Right atrium auricular region (tissue), 2 donors: ENCODE data around the gene PLCL2. TPM values are rescaled to one million over a fixed set of nuclear protein-coding genes. Genes with fewer than 3 reads are reported as not detected.

Experiments used
- DNase-seq: peaks from one replicate; pipeline ENCODE4 v3.0.0-alpha.2; 2019; ENCODE audit warnings: low spot score
- H3K27ac ChIP-seq, 2 donors: fragments of 200-600 bp; sonication (generic); 1 replicate in 1 of 2; 2 replicates in 1 of 2; pipeline ENCODE4 v1.5.1; 2016 to 2019
- H3K27me3 ChIP-seq, 2 donors: fragments of 200-600 bp; sonication (generic); one replicate each; pipeline versions ENCODE4 v1.5.1 to v1.6.0; 2017 to 2019
- H3K36me3 ChIP-seq: fragments of 200-600 bp; sonication (generic); one replicate; pipeline ENCODE4 v1.5.1; 2016
- H3K4me1 ChIP-seq, 2 donors: fragments of 200-600 bp; sonication (generic); one replicate each; pipeline versions ENCODE4 v1.5.1 to v1.6.0; 2017 to 2019
- H3K4me3 ChIP-seq, 2 donors: fragments of 200-600 bp; sonication (generic); 1 replicate in 1 of 2; 2 replicates in 1 of 2; pipeline ENCODE4 v1.5.1; 2017 to 2019; ENCODE audit warnings: mild to moderate bottlenecking in 1 of 2, moderate library complexity in 1 of 2
- H3K9me3 ChIP-seq, 2 donors: fragments of 200-600 bp; sonication (generic); one replicate each; pipeline ENCODE4 v1.5.1; 2019
- CTCF ChIP-seq, 2 donors: fragments of 200-600 bp; sonication (generic); IDR thresholded peaks; one replicate each; pipeline ENCODE4 v1.5.1; 2019; ENCODE audit warnings: antibody characterized with exemption in 2 of 2
- total RNA-seq, 2 donors: library from RNA; depleted of rRNA; stranded (reverse); fragments of >200 nt; gene quantifications; one replicate each; pipeline ENCODE4 v1.1.0, GENCODE V29; 2016

PLCL2 gene
- total RNA-seq, result 10 to 100 TPM; 32.4 to 35.2 TPM

GRCh38 chr3:16884748-16885592 lies at the start of gene PLCL2:
Gene PLCL2 (plus strand): TSS chr3:16884955. CDS start chr3:16885040, 85 bp downstream.
- H3K4me1 ChIP-seq, result peaks cover 0 to 47% of the 10 kb centered on the region in 2 donors
- peak within 1 kb of the TSS; percentile 96 to 97 for H3K27ac ChIP-seq
- peak within 1 kb of the TSS; percentile 91 to 92 for H3K4me3 ChIP-seq
- H3K27me3 ChIP-seq, result no peaks in the 10 kb centered on the region
- no peak for TF ChIP-seq CTCF (IDR thresholded peaks at IDR 0.05)
- H3K9me3 ChIP-seq, result no peaks in the 10 kb centered on the region
- no peak for DNase-seq
- H3K36me3 ChIP-seq, result no peaks in the 10 kb centered on the region

DNA sequence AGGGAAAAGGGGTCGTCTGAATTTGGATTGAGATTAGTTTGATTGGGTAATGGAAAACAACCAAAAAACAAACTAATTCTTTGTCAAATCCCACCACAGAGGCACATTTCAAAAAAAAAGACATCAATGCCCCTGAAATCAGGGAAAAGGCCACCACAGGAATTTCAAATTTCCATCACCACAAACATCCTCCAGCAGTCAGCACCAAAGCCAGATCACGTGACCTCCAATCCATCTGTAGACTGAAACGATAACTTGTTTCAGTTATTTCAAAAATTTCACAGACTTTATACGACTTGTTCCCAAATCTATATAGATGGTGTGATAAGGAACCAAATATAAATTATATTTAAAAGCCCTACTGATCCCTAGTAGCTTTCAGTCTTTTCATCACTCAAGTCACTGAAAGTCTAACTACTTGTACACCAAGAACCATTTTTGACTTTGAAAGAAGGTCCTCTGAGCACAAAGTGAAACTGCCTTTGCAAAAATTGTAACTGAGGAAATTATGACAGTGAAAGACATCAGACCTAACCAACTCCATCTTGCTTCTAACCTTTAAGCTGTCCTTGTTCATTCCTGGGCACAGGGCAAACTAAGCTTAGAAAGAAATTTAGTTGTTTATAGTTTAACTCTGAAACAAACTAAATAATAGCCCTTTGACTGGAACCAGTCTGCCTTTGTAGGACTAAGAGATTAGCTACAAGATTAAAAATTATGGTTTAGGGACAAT lies 48.1 kb upstream of the PLCL2 start:
- Histone ChIP-seq H3K4me1 (peaks cover 0 to 46% of the 10 kb centered on the region in 2 donors), H3K4me3 (no peak overlapping the region), H3K27ac (peak overlapping the region; percentile 65 to 83), H3K36me3 (no peaks in the 10 kb centered on the region), H3K9me3 (no peaks in the 10 kb centered on the region), H3K27me3 (no peaks in the 10 kb centered on the region)
- no peak for DNase-seq
- no peak for TF ChIP-seq CTCF (IDR thresholded peaks at IDR 0.05)

GRCh38 chr3:16837602-16838001 lies 47.2 kb upstream of the PLCL2 start:
- Histone ChIP-seq H3K4me3 (no peak overlapping the region), H3K27me3 (no peaks in the 10 kb centered on the region), H3K27ac (peak overlapping the region; percentile 53 to 63), H3K9me3 (no peaks in the 10 kb centered on the region), H3K36me3 (no peaks in the 10 kb centered on the region), H3K4me1 (peaks cover 0 to 54% of the 10 kb centered on the region in 2 donors)
- DNase-seq, result no peak
- no peak for TF ChIP-seq CTCF (IDR thresholded peaks at IDR 0.05)

- Histone ChIP-seq H3K4me1 (peaks cover 0 to 56% of the 10 kb centered on the region in 2 donors), H3K4me3 (peak overlapping the region in 1 of 2 donors; percentile 0), H3K9me3 (no peaks in the 10 kb centered on the region), H3K36me3 (no peaks in the 10 kb centered on the region), H3K27ac (peak overlapping the region; percentile 53 to 63), H3K27me3 (no peaks in the 10 kb centered on the region)
- TF ChIP-seq CTCF (IDR thresholded peaks at IDR 0.05), result no peak
- no peak for DNase-seq
These were observed 46.2 kb upstream of the PLCL2 start for GRCh38 chr3:16838561-16838960.

GRCh38 chr3:16839271-16840100 lies 45.3 kb upstream of the PLCL2 start:
- TF ChIP-seq CTCF (IDR thresholded peaks at IDR 0.05), result no peak
- no peaks in the 10 kb centered on the region for H3K36me3 ChIP-seq
- H3K4me1 ChIP-seq, result peaks cover 0 to 47% of the 10 kb centered on the region in 2 donors

More at GRCh38 chr3:16839271-16840100, 45.3 kb upstream of the PLCL2 start:
- no peaks in the 10 kb centered on the region for H3K27me3 ChIP-seq
- DNase-seq, result no peak
- no peak overlapping the region for H3K4me3 ChIP-seq
- H3K27ac ChIP-seq, result peak overlapping the region; percentile 53 to 63
- no peaks in the 10 kb centered on the region for H3K9me3 ChIP-seq
